Naive B cell (primary cell): ENCODE data around the gene RUNDC3A. TPM values are rescaled to one million over a fixed set of nuclear protein-coding genes. Genes with fewer than 3 reads are reported as not detected.
A peak's percentile ranks its signal among the peaks of the same experiment; 100 is the strongest.
"Not testable (repeated sequence)": the region's sequence is repeated elsewhere in the genome, so short reads cannot be mapped to it uniquely, and the experiment has no call there.

Source experiments
- ATAC-seq, 2 donors: fragments of 150-1000 bp; cut with Tn5 transposase; 2 replicates each; pipeline ENCODE4 v1.10.0; 2021; ENCODE audit warnings: low read depth in 2 of 2, mild to moderate bottlenecking in 2 of 2, moderate library complexity in 2 of 2
- DNase-seq: peaks from one replicate; pipeline ENCODE4 v3.0.0; 2022
- H3K27ac Mint-ChIP-seq, 6 donors: one replicate each; pipeline ENCODE4 v1.8.0; 2020 to 2022; ENCODE audit warnings: mild to moderate bottlenecking in 6 of 6, mixed read lengths in 6 of 6, moderate library complexity in 5 of 6, inconsistent platforms in 2 of 6
- H3K27me3 Mint-ChIP-seq, 3 donors: one replicate each; pipeline ENCODE4 v1.8.0; 2021 to 2022; ENCODE audit warnings: mixed read lengths in 3 of 3, mild to moderate bottlenecking in 1 of 3
- H3K36me3 Mint-ChIP-seq, 2 donors: one replicate each; pipeline ENCODE4 v1.8.0; 2020 to 2022; ENCODE audit warnings: mixed read lengths in 2 of 2, inconsistent platforms in 1 of 2, mild to moderate bottlenecking in 1 of 2
- H3K4me1 Mint-ChIP-seq, 3 donors: one replicate each; pipeline ENCODE4 v1.8.0; 2020 to 2022; ENCODE audit warnings: mixed read lengths in 3 of 3, inconsistent platforms in 1 of 3, mild to moderate bottlenecking in 1 of 3, moderate library complexity in 1 of 3
- H3K4me3 Mint-ChIP-seq, 8 donors: one replicate each; pipeline ENCODE4 v1.8.0; 2020 to 2022; ENCODE audit warnings: mild to moderate bottlenecking in 8 of 8, mixed read lengths in 8 of 8, moderate library complexity in 8 of 8, inconsistent platforms in 2 of 8
- H3K9me3 Mint-ChIP-seq, 7 donors: one replicate each; pipeline ENCODE4 v1.8.0; 2020 to 2022; ENCODE audit warnings: mixed read lengths in 7 of 7, mild to moderate bottlenecking in 5 of 7, inconsistent platforms in 2 of 7, moderate library complexity in 1 of 7
- polyA plus RNA-seq, 6 donors: library from polyadenylated mRNA; unstranded; fragments of 300-500 nt; fragmentation: Illumina TruSeq; gene quantifications; one replicate each; pipeline ENCODE4 v1.2.3, GENCODE V29; 2021; ENCODE audit warnings: low read depth in 6 of 6

Gene RUNDC3A
- polyA plus RNA-seq, 6 donors from 2014 or later, result 0.13 to 0.16 TPM; not detected in 4

DNA sequence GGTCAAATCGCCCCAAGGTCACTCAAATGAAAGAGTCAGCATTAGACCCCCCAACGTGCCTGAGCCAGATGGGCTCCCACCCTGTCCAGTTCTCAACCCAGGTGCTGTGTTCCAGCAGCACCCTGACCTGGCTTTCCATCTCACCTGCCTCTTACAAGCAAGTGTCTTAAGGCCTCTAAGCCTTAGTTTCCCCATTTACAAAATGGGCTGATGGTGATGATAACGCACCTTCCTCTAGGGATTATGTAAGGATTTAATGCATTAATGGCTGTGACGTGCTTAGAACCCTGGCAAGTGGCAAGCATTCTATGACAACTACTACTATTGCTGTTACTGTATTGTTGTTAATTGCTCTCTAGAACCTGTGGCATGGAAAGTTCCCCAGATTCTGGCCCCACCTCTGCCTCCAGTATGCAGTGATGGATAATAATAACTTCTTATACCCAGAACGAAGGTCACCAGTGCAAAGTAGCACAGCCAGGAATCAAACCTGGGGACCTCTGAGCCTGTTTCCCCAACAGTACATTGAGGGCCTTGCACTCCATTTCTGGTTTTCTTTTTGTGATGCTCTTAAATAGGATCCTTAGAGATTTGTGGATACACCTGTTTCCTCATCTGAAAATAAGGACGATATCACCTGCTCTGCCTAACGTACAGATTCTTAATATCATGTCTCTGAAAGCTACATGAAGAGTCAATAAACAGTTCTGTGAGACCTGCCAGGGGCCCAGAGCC, 19.5 kb downstream of the RUNDC3A start:
- no peaks in the 10 kb centered on the region for H3K36me3 Mint-ChIP-seq
- H3K4me3 Mint-ChIP-seq, result peak overlapping the region in 4 of 8 donors; percentile 32 to 71 (median 40)
- peaks cover 8 to 44% (median 32%) of the 10 kb centered on the region in 3 donors for H3K4me1 Mint-ChIP-seq
- H3K27ac Mint-ChIP-seq, result peak overlapping the region in 4 of 6 donors; percentile 76 to 94 (median 86)
- H3K27me3 Mint-ChIP-seq, result no peaks in the 10 kb centered on the region
- no peaks in the 10 kb centered on the region for H3K9me3 Mint-ChIP-seq
- ATAC-seq (no peak), DNase-seq (no peak)

DNA sequence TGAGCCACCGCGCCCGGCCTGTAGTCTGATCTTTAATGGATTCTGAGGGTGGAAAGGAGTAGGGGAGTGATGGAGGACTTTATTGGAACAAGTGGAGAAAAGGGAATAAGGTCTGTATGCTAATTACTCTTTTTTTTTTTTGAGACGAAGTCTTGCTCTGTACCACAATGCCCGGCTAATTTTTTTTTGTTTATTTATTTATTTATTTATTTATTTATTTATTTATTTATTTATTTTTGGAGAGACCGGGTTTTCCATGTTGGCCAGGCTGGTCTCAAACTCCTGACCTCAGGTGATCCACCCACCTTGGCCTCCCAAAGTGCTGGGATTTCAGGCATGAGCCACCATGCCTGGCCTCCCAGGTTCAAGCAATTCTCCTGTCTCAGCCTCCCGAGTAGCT, 21.1 kb downstream of the RUNDC3A start:
- ATAC-seq, H3K4me3 Mint-ChIP-seq, H3K27ac Mint-ChIP-seq, H3K27me3 Mint-ChIP-seq, H3K36me3 Mint-ChIP-seq, DNase-seq, H3K9me3 Mint-ChIP-seq: not testable (repeated sequence)
- H3K4me1 Mint-ChIP-seq, result peaks cover 7 to 38% (median 24%) of the 10 kb centered on the region in 3 donors

DNA sequence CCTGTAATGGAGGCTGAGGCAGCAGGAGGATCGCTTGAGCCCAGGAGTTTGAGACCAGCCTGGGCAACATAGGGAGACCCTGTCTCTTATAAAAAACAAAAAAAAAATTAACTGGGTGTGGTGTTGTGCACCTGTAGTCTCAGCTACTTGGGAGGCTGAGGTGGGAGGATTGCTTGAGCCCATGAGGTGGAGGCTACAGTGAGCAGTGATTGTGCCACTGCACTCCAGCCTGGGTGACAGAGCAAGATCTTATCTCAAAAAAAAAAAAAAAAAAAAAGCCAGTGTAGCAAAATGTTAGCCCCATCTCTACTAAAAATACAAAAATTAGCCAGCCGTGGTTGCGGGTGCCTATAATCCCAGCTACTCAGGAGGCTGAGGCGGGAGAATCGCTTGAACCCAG, 21.9 kb downstream of the RUNDC3A start:
- not testable (repeated sequence) for H3K27me3 Mint-ChIP-seq, H3K4me3 Mint-ChIP-seq, H3K9me3 Mint-ChIP-seq, H3K36me3 Mint-ChIP-seq, H3K27ac Mint-ChIP-seq, DNase-seq, ATAC-seq
- peaks cover 10 to 38% (median 23%) of the 10 kb centered on the region in 3 donors for H3K4me1 Mint-ChIP-seq

DNA sequence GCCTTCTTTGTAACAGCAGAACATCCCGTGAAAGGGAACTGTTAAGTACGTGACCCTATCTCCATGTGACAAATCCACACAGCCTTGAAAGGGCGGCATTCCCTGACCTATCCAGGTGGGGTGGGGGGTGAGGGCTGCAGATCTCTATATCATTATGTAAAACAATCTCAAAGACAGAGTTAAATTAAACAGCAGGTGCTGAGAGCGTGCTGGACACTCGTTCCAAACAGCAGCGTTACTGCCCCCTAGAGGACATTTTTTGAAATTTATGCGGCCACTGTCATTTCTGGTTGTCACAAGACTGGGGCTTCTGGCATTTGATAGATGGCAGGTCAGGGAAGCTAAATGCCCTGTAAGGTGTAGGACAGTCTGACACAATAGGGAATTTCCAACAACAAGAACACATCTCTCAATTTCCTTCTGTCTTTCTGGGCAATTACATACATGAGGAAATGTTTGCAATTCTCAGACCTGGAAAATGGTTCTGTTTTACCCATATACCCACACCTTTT, 22.9 kb downstream of the RUNDC3A start:
- no peaks in the 10 kb centered on the region for H3K9me3 Mint-ChIP-seq
- peak overlapping the region in 2 of 8 donors; percentile 5 to 57 for H3K4me3 Mint-ChIP-seq
- no peaks in the 10 kb centered on the region for H3K27me3 Mint-ChIP-seq
- peak; percentile 75 for DNase-seq
- no peaks in the 10 kb centered on the region for H3K36me3 Mint-ChIP-seq
- peak overlapping the region in 3 of 6 donors; percentile 47 to 64 (median 55) for H3K27ac Mint-ChIP-seq
- peaks cover 10 to 32% (median 17%) of the 10 kb centered on the region in 3 donors for H3K4me1 Mint-ChIP-seq
- peak; percentile 38 to 42 for ATAC-seq

DNA sequence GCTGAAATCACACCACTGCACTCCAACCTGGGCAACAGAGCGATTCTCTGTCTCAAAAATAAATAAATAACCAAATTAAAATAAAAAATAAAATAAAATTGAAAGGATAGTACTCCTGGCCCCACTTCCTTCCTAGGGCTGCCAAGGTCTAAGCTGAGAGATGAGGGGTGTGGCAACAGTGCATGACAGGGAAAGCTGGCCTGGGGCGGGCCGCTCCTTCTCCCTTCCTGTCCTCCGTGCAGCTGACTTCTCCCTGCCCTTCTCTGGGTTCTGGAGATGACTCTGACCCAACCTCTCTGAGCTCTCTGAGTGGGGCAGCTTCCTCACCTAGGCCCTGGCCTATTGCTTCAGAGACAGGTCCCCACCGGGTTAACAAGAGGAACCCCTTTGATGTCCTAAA, 25.0 kb downstream of the RUNDC3A start:
- DNase-seq, result no peak
- Mint-ChIP-seq H3K36me3 (no peaks in the 10 kb centered on the region), H3K27ac (no peak overlapping the region), H3K4me1 (peaks cover 10 to 17% (median 17%) of the 10 kb centered on the region in 3 donors), H3K4me3 (peak overlapping the region in 1 of 8 donors; percentile 3), H3K27me3 (no peaks in the 10 kb centered on the region), H3K9me3 (no peaks in the 10 kb centered on the region)
- no peak for ATAC-seq

DNA sequence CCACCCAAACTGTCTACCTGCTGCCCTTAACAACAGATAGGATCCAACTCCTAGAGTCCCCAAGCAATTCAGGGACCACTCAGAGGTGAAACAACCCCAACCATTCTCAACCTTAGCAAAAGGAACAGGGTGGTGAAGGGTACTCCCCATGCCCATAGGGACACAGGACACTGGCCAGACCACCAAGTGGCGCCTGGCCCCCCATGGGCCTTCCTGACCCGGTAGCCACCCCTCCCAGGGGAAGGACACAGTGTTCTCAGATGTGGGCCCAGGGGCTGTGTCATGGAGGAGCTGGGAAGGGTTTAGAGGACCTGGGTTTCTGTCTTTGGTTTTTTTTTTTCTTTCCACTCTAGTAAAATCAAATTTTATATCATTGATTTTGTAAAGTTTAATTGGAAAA, 25.9 kb downstream of the RUNDC3A start:
- ATAC-seq (no peak), DNase-seq (no peak)
- Mint-ChIP-seq H3K4me1 (peaks cover 10 to 17% (median 17%) of the 10 kb centered on the region in 3 donors), H3K4me3 (peak overlapping the region in 1 of 8 donors; percentile 20), H3K27me3 (no peaks in the 10 kb centered on the region), H3K36me3 (no peaks in the 10 kb centered on the region), H3K9me3 (no peaks in the 10 kb centered on the region), H3K27ac (peak overlapping the region in 1 of 6 donors; percentile 92)

DNA sequence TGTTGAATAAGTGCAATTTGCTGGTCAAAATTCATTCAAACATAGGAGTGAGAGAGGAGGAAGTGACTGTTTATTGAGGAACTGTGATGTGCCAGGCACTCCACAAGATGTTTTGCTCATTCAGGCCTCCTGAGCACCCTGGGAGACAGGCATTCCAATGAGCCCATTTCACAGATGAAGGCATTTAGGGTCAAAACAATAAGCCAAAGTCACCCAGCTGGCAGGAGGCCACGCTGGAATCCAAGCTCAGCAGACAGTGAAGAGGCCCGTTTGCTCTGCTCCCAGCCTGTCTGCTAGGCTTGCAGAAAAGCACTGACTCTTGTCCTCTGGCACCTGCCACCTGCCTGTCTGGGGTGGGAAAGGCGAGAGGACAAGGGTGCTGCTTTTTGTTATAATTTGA, 26.3 kb downstream of the RUNDC3A start:
- H3K4me3 Mint-ChIP-seq, result no peak overlapping the region
- no peaks in the 10 kb centered on the region for H3K27me3 Mint-ChIP-seq
- no peak overlapping the region for H3K27ac Mint-ChIP-seq
- DNase-seq (no peak), ATAC-seq (peak in 1 of 2 donors; percentile 27)
- no peaks in the 10 kb centered on the region for H3K36me3 Mint-ChIP-seq
- H3K4me1 Mint-ChIP-seq, result peaks cover 10 to 17% (median 17%) of the 10 kb centered on the region in 3 donors
- H3K9me3 Mint-ChIP-seq, result no peaks in the 10 kb centered on the region

DNA sequence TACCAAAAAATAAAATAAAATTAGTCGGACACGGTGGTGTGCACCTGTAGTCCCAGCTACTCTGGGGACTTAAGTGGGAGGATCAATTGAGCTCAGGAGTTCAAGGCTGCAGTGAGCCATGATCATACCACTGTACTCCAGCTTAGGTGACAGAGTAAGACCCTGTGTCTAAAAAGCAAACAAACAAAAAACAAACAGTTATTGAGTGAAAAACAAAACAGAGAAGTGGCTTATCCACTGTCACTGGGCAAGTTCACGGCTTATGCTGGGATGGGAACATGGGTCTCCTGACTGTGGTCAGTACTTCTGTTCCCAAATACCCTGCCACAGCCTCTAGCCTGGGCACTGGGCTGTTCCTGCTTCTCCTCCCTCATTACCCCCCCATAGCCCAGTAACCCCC, 27.2 kb downstream of the RUNDC3A start:
- Mint-ChIP-seq H3K9me3 (no peaks in the 10 kb centered on the region), H3K27ac (no peak overlapping the region), H3K4me3 (no peak overlapping the region), H3K4me1 (peaks cover 10 to 17% (median 17%) of the 10 kb centered on the region in 3 donors), H3K27me3 (no peaks in the 10 kb centered on the region), H3K36me3 (no peaks in the 10 kb centered on the region)
- DNase-seq, result no peak
- no peak for ATAC-seq

DNA sequence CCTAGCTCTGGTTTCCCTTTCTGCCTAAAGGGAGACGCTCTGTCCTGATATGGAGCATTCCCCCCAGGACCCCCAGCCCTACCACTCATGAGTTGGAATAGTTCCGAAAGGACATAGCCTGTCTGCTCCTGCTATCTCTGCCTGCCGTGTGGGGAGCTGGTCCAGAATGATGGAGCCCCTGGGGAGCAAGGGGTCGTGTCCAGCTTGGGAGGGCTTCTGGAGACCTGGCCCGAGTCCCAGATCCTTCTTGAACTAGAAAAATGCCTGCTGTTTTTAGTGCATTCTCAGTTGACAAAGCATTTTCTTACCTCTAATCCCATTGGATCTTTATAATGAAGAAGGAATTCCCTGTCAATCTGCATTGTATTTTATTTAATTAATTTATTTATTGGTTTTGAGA, 27.6 kb downstream of the RUNDC3A start:
- no peak overlapping the region for H3K27ac Mint-ChIP-seq

DNA sequence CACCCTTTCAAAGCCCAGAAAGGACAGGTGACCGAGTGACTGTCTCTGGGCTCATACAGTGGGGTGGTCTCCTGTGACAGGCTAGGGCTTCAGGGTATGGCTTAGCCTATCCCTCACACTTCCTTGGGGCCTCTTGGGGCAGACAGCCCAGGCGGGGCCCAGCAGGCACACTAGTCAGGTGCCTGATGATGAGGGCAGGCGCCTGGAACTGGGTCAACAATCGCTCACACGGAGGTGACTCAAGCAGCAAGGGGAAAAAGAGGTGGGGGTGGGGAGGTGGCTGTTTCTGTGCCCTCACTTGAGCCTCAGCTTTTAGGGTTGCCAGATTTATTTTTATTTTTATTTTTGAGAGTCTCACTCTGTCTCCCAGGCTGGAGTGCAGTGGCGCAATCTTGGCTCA, 30.3 kb downstream of the RUNDC3A start:
- H3K4me3 Mint-ChIP-seq, result no peak overlapping the region
- peaks cover 6 to 10% (median 7%) of the 10 kb centered on the region in 3 donors for H3K4me1 Mint-ChIP-seq
- H3K27me3 Mint-ChIP-seq, result peaks cover 0 to 15% (median 3%) of the 10 kb centered on the region in 3 donors
- H3K9me3 Mint-ChIP-seq, result no peaks in the 10 kb centered on the region
- ATAC-seq (no peak), DNase-seq (no peak)
- peak overlapping the region in 2 of 6 donors; percentile 10 to 66 for H3K27ac Mint-ChIP-seq
- H3K36me3 Mint-ChIP-seq, result no peaks in the 10 kb centered on the region

More for the DNA sequence above, 27.6 kb downstream of the RUNDC3A start:
- ATAC-seq (no peak), DNase-seq (no peak)
- Mint-ChIP-seq H3K4me3 (no peak overlapping the region), H3K36me3 (no peaks in the 10 kb centered on the region), H3K27me3 (peaks cover 0 to 2% (median 0%) of the 10 kb centered on the region in 3 donors), H3K4me1 (peaks cover 10 to 15% (median 14%) of the 10 kb centered on the region in 3 donors), H3K9me3 (no peaks in the 10 kb centered on the region)

DNA sequence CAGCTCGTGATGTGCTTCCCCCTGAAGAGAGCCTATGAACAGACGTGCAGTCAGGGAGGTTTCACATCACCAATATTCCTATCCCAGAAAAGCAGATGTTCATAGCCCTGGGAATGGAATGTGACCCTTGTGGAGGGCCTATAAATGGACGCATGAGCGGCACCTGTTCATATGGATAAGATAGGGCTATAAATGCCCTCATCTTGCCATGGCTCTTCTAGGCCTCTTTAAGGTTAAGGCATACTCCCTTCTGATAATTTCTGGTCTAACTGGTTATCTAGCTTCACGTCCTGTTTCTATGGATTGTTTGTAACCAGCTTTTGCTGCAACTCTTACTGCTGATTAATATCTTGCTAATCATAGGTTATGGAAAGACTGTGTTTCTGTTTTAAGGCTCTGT, 32.2 kb downstream of the RUNDC3A start:
- peaks cover 12 to 17% (median 16%) of the 10 kb centered on the region in 3 donors for H3K4me1 Mint-ChIP-seq
- H3K27me3 Mint-ChIP-seq, result peaks cover 0 to 18% (median 7%) of the 10 kb centered on the region in 3 donors
- not testable (repeated sequence) for H3K27ac Mint-ChIP-seq, H3K9me3 Mint-ChIP-seq, ATAC-seq, H3K36me3 Mint-ChIP-seq, H3K4me3 Mint-ChIP-seq, DNase-seq

DNA sequence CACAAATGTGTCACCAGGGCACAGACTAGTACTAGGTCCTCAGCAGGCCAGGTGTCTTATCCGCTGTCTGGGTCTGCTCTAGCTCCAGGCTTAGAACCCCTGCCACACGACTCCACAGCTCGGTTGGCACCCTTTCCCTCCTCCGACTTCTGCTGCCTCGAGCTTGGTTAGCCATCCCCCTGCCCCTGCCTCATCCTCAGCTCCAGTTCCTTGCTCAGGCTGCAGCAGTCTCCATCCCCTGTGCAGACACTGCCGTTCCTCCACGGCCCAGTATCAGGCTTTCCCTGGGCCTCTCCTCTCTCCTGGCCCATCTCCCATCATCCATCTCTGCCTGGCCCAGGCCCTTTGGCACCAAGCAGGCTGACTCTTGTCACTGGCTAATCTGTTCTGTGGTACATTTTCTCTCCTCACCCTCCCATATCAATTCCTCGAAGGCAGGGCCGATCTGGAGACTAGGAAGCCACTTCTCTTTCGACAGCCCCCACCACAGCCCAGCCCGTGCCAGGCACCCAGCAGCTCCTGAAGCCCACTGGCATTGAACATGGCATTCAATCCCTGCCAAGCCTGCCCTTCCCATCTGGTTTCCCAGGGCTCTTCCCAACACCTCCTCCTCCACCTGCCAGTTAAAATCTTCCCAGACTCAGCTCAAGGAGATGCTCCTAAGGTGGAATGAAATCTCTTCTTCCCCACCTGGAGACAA, 35.3 kb downstream of the RUNDC3A start:
- Mint-ChIP-seq H3K27me3 (peaks cover 0 to 18% (median 7%) of the 10 kb centered on the region in 3 donors), H3K4me1 (peaks cover 36 to 47% (median 44%) of the 10 kb centered on the region in 3 donors), H3K9me3 (no peaks in the 10 kb centered on the region), H3K36me3 (no peaks in the 10 kb centered on the region), H3K4me3 (peak overlapping the region in 5 of 8 donors; percentile 48 to 99 (median 76)), H3K27ac (peak overlapping the region in 4 of 6 donors; percentile 31 to 98 (median 82))
- no peak for DNase-seq
- ATAC-seq, result no peak

DNA sequence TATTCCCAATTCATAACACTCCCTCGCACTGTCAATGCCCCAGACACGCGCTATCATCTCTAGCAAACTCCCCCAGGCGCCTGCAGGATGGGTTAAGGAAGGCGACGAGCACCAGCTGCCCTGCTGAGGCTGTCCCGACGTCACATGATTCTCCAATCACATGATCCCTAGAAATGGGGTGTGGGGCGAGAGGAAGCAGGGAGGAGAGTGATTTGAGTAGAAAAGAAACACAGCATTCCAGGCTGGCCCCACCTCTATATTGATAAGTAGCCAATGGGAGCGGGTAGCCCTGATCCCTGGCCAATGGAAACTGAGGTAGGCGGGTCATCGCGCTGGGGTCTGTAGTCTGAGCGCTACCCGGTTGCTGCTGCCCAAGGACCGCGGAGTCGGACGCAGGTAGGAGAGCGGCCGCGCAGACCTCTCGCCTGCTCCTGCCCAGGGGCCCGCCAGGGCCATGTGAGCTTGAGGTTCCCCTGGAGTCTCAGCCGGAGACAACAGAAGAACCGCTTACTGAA, 36.6 kb downstream of the RUNDC3A start, which contains the start of gene GRN:
GRN (plus strand) TSS at position 364 of the 515 bp plus-strand sequence. CDS start 3,863 bp downstream, outside the sequence.
- H3K9me3 Mint-ChIP-seq, result no peaks in the 10 kb centered on the region
- H3K36me3 Mint-ChIP-seq, result no peaks in the 10 kb centered on the region
- peak within 1 kb of the TSS; percentile 88 to 99 (median 96) for H3K4me3 Mint-ChIP-seq
- ATAC-seq, result peak; percentile 65 to 68
- DNase-seq, result peak; percentile 85
- peak within 1 kb of the TSS; percentile 83 to 98 (median 94) for H3K27ac Mint-ChIP-seq
- H3K27me3 Mint-ChIP-seq, result peaks cover 0 to 18% (median 7%) of the 10 kb centered on the region in 3 donors
- H3K4me1 Mint-ChIP-seq, result peaks cover 45 to 57% (median 53%) of the 10 kb centered on the region in 3 donors
